Stomach (tissue), 9 donors: ENCODE data around the gene CD3G. TPM values are rescaled to one million over a fixed set of nuclear protein-coding genes. Genes with fewer than 3 reads are reported as not detected.
"Not testable (repeated sequence)": the region's sequence is repeated elsewhere in the genome, so short reads cannot be mapped to it uniquely, and the experiment has no call there.

Experiments used
- DNase-seq, 2 donors: peaks; one replicate each; pipeline versions ENCODE4 v3.0.0 to v3.0.0-alpha.2; 2013 to 2019
- H3K27ac ChIP-seq, 5 donors: fragments of 200-600 bp in 4 of 5; sonication (generic) in 4 of 5; one replicate each; pipeline ENCODE4 v1.5.1; 2013 to 2019; ENCODE audit warnings: mild to moderate bottlenecking in 1 of 5, moderate library complexity in 1 of 5
- H3K27me3 ChIP-seq, 3 donors: fragments of 200-600 bp; sonication (generic); one replicate each; pipeline ENCODE4 v1.5.1; 2017 to 2019; ENCODE audit warnings: mixed run types in 1 of 3
- H3K36me3 ChIP-seq, 4 donors: fragments of 200-600 bp; sonication (generic); 1 replicate in 3 of 4; 2 replicates in 1 of 4; pipeline ENCODE4 v1.5.1; 2016 to 2019
- H3K4me1 ChIP-seq, 4 donors: fragments of 200-600 bp; sonication (generic); one replicate each; pipeline ENCODE4 v1.5.1; 2016 to 2019
- H3K4me3 ChIP-seq, 4 donors: fragments of 200-600 bp; sonication (generic) in 3 of 4; one replicate each; pipeline ENCODE4 v1.5.1; 2016 to 2019; ENCODE audit warnings: mild to moderate bottlenecking in 1 of 4
- H3K9me3 ChIP-seq, 4 donors: fragments of 200-600 bp; sonication (generic); one replicate each; pipeline ENCODE4 v1.5.1; 2016 to 2019
- CTCF ChIP-seq, 7 experiments: fragments of 450-650 bp in 4 of 7; fragments of 200-600 bp in 3 of 7; sonication (generic) in 3 of 7; IDR thresholded peaks; one replicate each; pipeline ENCODE4 v1.5.1; 2016 to 2019; ENCODE audit warnings: antibody characterized with exemption in 7 of 7, control low read depth in 2 of 7, mild to moderate bottlenecking in 1 of 7
- EP300 ChIP-seq: sonication (generic); formaldehyde crosslinking; IDR thresholded peaks from one replicate; pipeline ENCODE4 v1.6.1; 2017; ENCODE audit warnings: antibody characterized with exemption
- POLR2A ChIP-seq, 4 donors: fragments of 450-650 bp; IDR thresholded peaks; one replicate each; pipeline ENCODE4 v1.6.1; 2016; ENCODE audit warnings: antibody characterized with exemption in 4 of 4, control low read depth in 2 of 4, mild to moderate bottlenecking in 1 of 4, moderate library complexity in 1 of 4
- POLR2AphosphoS5 ChIP-seq, 3 donors: sonication (generic); formaldehyde crosslinking; IDR thresholded peaks; one replicate each; pipeline ENCODE4 v1.6.1; 2016; ENCODE audit warnings: antibody characterized with exemption in 3 of 3
- WGBS, 5 donors: extraction: QIAGEN DNeasy Blood & Tissue Kit in 3 of 5; methylation state at CpG; one replicate each; pipeline versions ENCODE4 v1.1.5 to v1.1.7; 2013 to 2018; 5-methylcytosine and 5-hydroxymethylcytosine counted together
- intact Hi-C: fragments of 100-400 bp; cut with DNase I; formaldehyde crosslinking; loops from one replicate; pipeline ENCODE4 v1.15.1; 2023; ENCODE audit warnings: low total_unique reads
- polyA plus RNA-seq, 3 donors: library from polyadenylated mRNA; stranded (reverse); fragments of 200-250 nt; gene quantifications; one replicate each; pipeline ENCODE4 v1.2.3, GENCODE V29; 2013
- small RNA-seq, 4 donors: library from RNA; depleted of rRNA; stranded (forward); fragments of <200 nt; gene quantifications; one replicate each; pipeline ENCODE3, GENCODE V24; 2016
- total RNA-seq, 5 donors: library from RNA; depleted of rRNA; stranded (reverse); fragments of >200 nt; gene quantifications; one replicate each; pipeline versions ENCODE4 v1.1.0 to v1.2.3, GENCODE V29; 2014 to 2016
- donor health status: healthy with polysubstance abuse.
- donor health status: Bipolar disorder and iron deficiency.
- donor health status: healthy.

Gene CD3G
- total and polyA plus RNA-seq, 8 donors = 0.18 to 9.5 (median 1.2) TPM; not detected in 3

- Histone ChIP-seq H3K36me3 (peaks cover 23 to 58% (median 52%) of the 10 kb centered on the region in 4 donors), H3K4me1 (peaks cover 14 to 34% (median 23%) of the 10 kb centered on the region in 4 donors), H3K27me3 (no peaks in the 10 kb centered on the region), H3K27ac (peak overlapping the region in 4 of 5 donors; percentile 16 to 29 (median 24)), H3K4me3 (no peak overlapping the region), H3K9me3 (no peaks in the 10 kb centered on the region)
- peak in 1 of 2 donors; percentile 57 for DNase-seq
- TF ChIP-seq POLR2A (IDR thresholded peaks at IDR 0.05) (no peak), CTCF (IDR thresholded peaks at IDR 0.05) (no peak), POLR2AphosphoS5 (IDR thresholded peaks at IDR 0.05) (no peak), EP300 (no peak)
- intact Hi-C loops = no loop called here
- 23 to 39% (median 31%) methylated on average over 3 of the region's 3 CpGs for WGBS, 5 donors
Measured at GRCh38 chr11:118398791-118399559, 54.8 kb downstream of the CD3G start.

- H3K9me3 ChIP-seq = no peaks in the 10 kb centered on the region
- peaks cover 3 to 46% (median 38%) of the 10 kb centered on the region in 4 donors for H3K36me3 ChIP-seq
- WGBS, 5 donors = 0% methylated on average over 39 to 51 of the region's 51 CpGs
- TF ChIP-seq CTCF (IDR thresholded peaks at IDR 0.05) = no peak
- TF ChIP-seq POLR2AphosphoS5 (IDR thresholded peaks at IDR 0.05) = peak; percentile 7 to 51 (median 46)
- no peaks in the 10 kb centered on the region for H3K27me3 ChIP-seq
- intact Hi-C loops = loop anchor here (10.0 kb wide), 1 partner anchor 83 kb away; no protein-coding TSS in a partner anchor
- H3K27ac ChIP-seq = peak within 1 kb of the TSS; percentile 67 to 91 (median 86)
- H3K4me1 ChIP-seq = peaks cover 17 to 55% (median 35%) of the 10 kb centered on the region in 4 donors
- peak; percentile 91 to 96 for DNase-seq
- peak within 1 kb of the TSS; percentile 87 to 99 (median 90) for H3K4me3 ChIP-seq
Measured at GRCh38 chr11:118401151-118401879, 57.2 kb downstream of the CD3G start, which contains the start of gene ATP5MG. ATP5MG (plus strand) TSS chr11:118401606; CDS start chr11:118401666, 60 bp downstream.

- intact Hi-C loops = loop anchor here (10.0 kb wide), 1 partner anchor 83 kb away; no protein-coding TSS in a partner anchor
- peaks cover 7 to 46% (median 37%) of the 10 kb centered on the region in 4 donors for H3K36me3 ChIP-seq
- TF ChIP-seq CTCF (IDR thresholded peaks at IDR 0.05) (no peak), POLR2A (IDR thresholded peaks at IDR 0.05) (no peak), POLR2AphosphoS5 (IDR thresholded peaks at IDR 0.05) (peak in 1 of 3 donors; percentile 34)
- DNase-seq = peak in 1 of 2 donors; percentile 23
- no peaks in the 10 kb centered on the region for H3K9me3 ChIP-seq
- no peaks in the 10 kb centered on the region for H3K27me3 ChIP-seq
- 1% methylated on average over 22 of the region's 22 CpGs for WGBS, 5 donors
- peak overlapping the region; percentile 87 to 99 (median 90) for H3K4me3 ChIP-seq
- peaks cover 17 to 59% (median 37%) of the 10 kb centered on the region in 4 donors for H3K4me1 ChIP-seq
- peak overlapping the region; percentile 67 to 91 (median 86) for H3K27ac ChIP-seq
Measured at GRCh38 chr11:118401880-118402590, 57.9 kb downstream of the CD3G start.

- DNase-seq = peak in 1 of 2 donors; percentile 2
- Histone ChIP-seq H3K4me3 (peak overlapping the region; percentile 87 to 99 (median 90)), H3K36me3 (peaks cover 11 to 46% (median 37%) of the 10 kb centered on the region in 4 donors), H3K27ac (peak overlapping the region in 4 of 5 donors; percentile 85 to 91 (median 88)), H3K4me1 (peaks cover 17 to 60% (median 37%) of the 10 kb centered on the region in 4 donors)
- 69 to 81% (median 75%) methylated on average over 7 of the region's 7 CpGs for WGBS, 5 donors
- not testable (repeated sequence) for H3K27me3 ChIP-seq, H3K9me3 ChIP-seq
- intact Hi-C loops = loop anchor here (10.0 kb wide), 1 partner anchor 82 kb away; no protein-coding TSS in a partner anchor
Measured at GRCh38 chr11:118402594-118402993, 58.5 kb downstream of the CD3G start.

Small RNA genes within 50 kb of the gene (small RNA-seq; reads per million reads assigned to genes)
- 0 reads per million in 4 donors for gene AP001582.1

Other genes with a start within 250 kb of the CD3G start
- gene SCN4B, start 191.5 kb upstream of the CD3G start, total RNA-seq = 1 to 10 TPM in 2 of 5 donors, not detected in 3; 2.2 to 3.6 TPM
- gene SCN4B, start 191.5 kb upstream of the CD3G start, polyA plus RNA-seq = 1 to 10 TPM in 2 of 3 donors, under 1 TPM in 1; 0.75 to 1.6 (median 1.2) TPM
- under 1 TPM in 2 of 5 donors, not detected in 3; 0.29 to 0.92 TPM for gene SCN2B, start 167.7 kb upstream of the CD3G start, total RNA-seq
- under 1 TPM; 0.12 to 0.46 (median 0.23) TPM for gene SCN2B, start 167.7 kb upstream of the CD3G start, polyA plus RNA-seq
- 10 to 100 TPM in 4 of 5 donors, 1 to 10 TPM in 1; 9.2 to 35.0 (median 21.4) TPM for gene JAML, start 119.3 kb upstream of the CD3G start, total RNA-seq
- gene JAML, start 119.3 kb upstream of the CD3G start, polyA plus RNA-seq = 10 to 100 TPM in 1 of 3 donors, 1 to 10 TPM in 2; 3.7 to 14.5 (median 4.6) TPM
- 10 to 100 TPM in 1 of 5 donors, 1 to 10 TPM in 3, under 1 TPM in 1; 0.45 to 20.0 (median 6.7) TPM for gene MPZL3, start 92.0 kb upstream of the CD3G start, total RNA-seq
- gene MPZL3, start 92.0 kb upstream of the CD3G start, polyA plus RNA-seq = 1 to 10 TPM; 2.1 to 7.2 (median 3.4) TPM
- gene MPZL2, start 80.0 kb upstream of the CD3G start, total RNA-seq = 10 to 100 TPM in 4 of 5 donors, under 1 TPM in 1; 0.58 to 97.2 (median 56.7) TPM
- 10 to 100 TPM; 12.2 to 79.1 (median 35.4) TPM for gene MPZL2, start 80.0 kb upstream of the CD3G start, polyA plus RNA-seq
- 10 to 100 TPM in 1 of 5 donors, 1 to 10 TPM in 2, not detected in 2; 2.4 to 15.8 (median 7.1) TPM for gene CD3E, start 39.6 kb upstream of the CD3G start, total RNA-seq
- gene CD3E, start 39.6 kb upstream of the CD3G start, polyA plus RNA-seq = 1 to 10 TPM; 2.3 to 6.7 (median 4.5) TPM
- 10 to 100 TPM in 2 of 5 donors, 1 to 10 TPM in 1, not detected in 2; 4.6 to 24.0 (median 16.1) TPM for gene CD3D, start 1.6 kb upstream of the CD3G start, total RNA-seq
- gene CD3D, start 1.6 kb upstream of the CD3G start, polyA plus RNA-seq = 1 to 10 TPM; 2.2 to 9.2 (median 4.7) TPM
- 10 to 100 TPM; 17.1 to 68.8 (median 50.7) TPM for gene UBE4A, start 15.3 kb downstream of the CD3G start, total RNA-seq
- gene UBE4A, start 15.3 kb downstream of the CD3G start, polyA plus RNA-seq = 10 to 100 TPM in 1 of 3 donors, 1 to 10 TPM in 2; 3.5 to 11.8 (median 4.0) TPM
- 100 to 1,000 TPM in 4 of 5 donors, 10 to 100 TPM in 1; 98.5 to 152 (median 113) TPM for gene ATP5MG, start 57.3 kb downstream of the CD3G start, total RNA-seq
- gene ATP5MG, start 57.3 kb downstream of the CD3G start, polyA plus RNA-seq = 100 to 1,000 TPM; 233 to 312 (median 288) TPM
- gene KMT2A, start 92.1 kb downstream of the CD3G start, total RNA-seq = 10 to 100 TPM; 22.0 to 98.2 (median 79.8) TPM
- 1 to 10 TPM; 4.5 to 6.4 (median 5.3) TPM for gene KMT2A, start 92.1 kb downstream of the CD3G start, polyA plus RNA-seq
- gene TTC36, start 183.1 kb downstream of the CD3G start, total RNA-seq = 10 to 100 TPM in 1 of 5 donors, not detected in 4; 56.8 TPM
- 1 to 10 TPM in 1 of 3 donors, under 1 TPM in 1, not detected in 1; 0.58 to 2.0 TPM for gene TTC36, start 183.1 kb downstream of the CD3G start, polyA plus RNA-seq
- gene TMEM25, start 186.8 kb downstream of the CD3G start, total RNA-seq = 10 to 100 TPM in 2 of 5 donors, 1 to 10 TPM in 2, not detected in 1; 8.2 to 52.7 (median 17.5) TPM
- gene TMEM25, start 186.8 kb downstream of the CD3G start, polyA plus RNA-seq = 10 to 100 TPM in 1 of 3 donors, 1 to 10 TPM in 2; 4.0 to 11.8 (median 8.5) TPM
- 100 to 1,000 TPM in 1 of 5 donors, 10 to 100 TPM in 3, 1 to 10 TPM in 1; 3.5 to 113 (median 28.4) TPM for gene IFT46, start 221.6 kb downstream of the CD3G start, total RNA-seq
- gene IFT46, start 221.6 kb downstream of the CD3G start, polyA plus RNA-seq = 10 to 100 TPM; 15.4 to 17.9 (median 17.5) TPM
- gene ARCN1, start 228.1 kb downstream of the CD3G start, total RNA-seq = 100 to 1,000 TPM in 1 of 5 donors, 10 to 100 TPM in 4; 22.0 to 115 (median 60.0) TPM
- gene ARCN1, start 228.1 kb downstream of the CD3G start, polyA plus RNA-seq = 100 to 1,000 TPM in 1 of 3 donors, 10 to 100 TPM in 2; 50.7 to 107 (median 60.2) TPM